Measurements from ENCODE around the gene TSPAN18.

The TSPAN18 gene

DNA sequence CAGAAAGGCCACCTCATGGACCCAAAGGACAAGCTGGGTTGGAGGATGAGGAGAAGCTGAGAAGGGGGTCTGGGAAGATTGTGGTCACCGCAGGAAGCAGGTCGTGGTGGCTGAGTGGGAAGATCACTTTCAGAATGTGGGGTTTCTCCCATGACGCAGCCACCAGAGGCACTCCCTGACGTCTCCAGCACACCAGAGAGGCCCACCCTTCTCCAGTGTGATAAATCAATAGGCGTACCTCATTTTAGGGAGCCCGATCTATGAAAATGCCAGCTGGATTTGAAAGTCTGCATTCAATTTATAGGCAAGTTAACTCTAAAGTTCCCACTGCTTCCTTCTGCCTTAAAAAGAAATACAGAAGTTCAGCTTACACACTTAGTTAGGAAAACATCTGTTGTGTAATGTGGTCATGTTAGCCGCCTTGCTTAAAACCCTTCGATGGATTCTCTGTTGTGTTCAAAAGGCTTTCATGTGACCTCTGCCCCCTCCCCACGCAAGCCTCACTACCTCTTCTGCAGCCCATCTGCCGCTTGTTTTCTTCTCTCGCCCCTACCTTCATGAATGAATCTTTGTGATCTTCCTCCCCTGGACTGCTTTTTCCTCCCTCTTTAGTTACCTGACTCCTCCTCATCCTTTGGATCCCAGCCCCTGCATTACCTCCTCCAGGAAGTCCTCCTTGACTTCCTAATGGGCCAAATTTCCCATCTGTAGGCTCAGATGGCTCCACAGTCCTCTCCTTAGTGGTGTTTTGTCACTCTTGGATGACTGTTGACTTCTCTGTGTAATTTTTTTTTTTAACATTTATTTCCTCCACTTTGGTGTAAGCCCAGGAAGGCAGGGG lies 10.7 kb downstream of the TSPAN18 start:
- no peak for DNase-seq (ENCODE audit: low read depth)

DNA sequence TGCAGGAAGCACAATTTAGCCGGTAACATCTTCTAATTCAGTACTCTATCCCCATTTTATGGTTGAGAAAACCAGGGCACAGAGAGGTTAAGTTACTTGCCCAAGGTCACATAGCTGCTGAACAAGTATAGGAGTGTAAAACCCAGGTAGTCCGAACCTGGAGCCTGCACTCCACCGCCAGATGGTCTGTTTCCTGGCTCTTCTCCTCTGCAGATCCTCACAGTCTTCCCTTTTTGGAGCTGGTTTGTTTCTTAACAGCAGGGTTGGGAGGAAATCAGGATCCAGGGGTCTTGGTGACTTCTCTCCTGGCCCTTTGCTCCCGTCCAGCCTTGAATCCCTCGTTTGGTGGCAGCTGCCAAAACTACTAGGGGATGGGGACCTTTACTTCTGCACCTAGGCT lies 12.0 kb downstream of the TSPAN18 start:
- DNase-seq (ENCODE audit: low read depth) = no peak

DNA sequence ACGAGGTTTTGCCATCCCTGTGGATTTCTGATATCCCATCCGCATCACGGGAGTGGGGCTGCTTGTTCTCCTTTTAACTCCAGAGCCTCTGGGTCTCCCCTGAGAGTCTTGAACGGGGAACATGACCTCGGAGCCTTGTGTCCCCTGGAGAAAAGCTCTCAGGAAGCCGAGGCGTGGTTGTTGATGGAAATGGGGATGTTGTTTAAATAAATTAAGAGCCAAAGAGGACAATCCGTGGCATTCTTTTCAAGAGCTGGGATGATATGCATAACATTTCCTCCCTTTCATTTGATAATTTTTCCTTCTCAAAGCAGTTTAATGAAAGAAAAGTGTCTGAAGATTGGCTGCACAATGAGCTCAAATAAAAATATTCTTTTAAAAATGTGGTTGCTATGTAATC lies 14.2 kb downstream of the TSPAN18 start:
- DNase-seq (ENCODE audit: low read depth) = no peak

DNA sequence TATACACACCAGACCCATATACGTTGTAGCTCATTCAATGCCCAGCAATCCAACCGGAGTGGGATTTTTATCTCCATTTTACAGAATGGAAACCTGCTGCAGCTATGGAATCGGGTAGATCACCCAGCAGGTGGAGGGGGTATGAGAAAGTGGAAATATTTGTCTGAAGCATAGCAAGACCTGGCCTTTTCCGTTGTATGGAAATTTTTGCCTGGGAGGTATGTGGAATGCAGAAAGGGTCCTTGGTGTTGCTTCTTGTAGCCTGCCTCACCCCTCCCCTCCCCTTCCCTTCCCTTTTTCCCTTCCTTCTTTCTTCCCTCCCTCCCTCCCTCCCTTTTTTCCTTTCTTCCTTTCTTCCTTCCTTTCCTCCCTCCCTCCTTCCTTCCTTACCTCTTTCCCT lies 15.2 kb downstream of the TSPAN18 start:
- no peak for DNase-seq (ENCODE audit: low read depth)

DNA sequence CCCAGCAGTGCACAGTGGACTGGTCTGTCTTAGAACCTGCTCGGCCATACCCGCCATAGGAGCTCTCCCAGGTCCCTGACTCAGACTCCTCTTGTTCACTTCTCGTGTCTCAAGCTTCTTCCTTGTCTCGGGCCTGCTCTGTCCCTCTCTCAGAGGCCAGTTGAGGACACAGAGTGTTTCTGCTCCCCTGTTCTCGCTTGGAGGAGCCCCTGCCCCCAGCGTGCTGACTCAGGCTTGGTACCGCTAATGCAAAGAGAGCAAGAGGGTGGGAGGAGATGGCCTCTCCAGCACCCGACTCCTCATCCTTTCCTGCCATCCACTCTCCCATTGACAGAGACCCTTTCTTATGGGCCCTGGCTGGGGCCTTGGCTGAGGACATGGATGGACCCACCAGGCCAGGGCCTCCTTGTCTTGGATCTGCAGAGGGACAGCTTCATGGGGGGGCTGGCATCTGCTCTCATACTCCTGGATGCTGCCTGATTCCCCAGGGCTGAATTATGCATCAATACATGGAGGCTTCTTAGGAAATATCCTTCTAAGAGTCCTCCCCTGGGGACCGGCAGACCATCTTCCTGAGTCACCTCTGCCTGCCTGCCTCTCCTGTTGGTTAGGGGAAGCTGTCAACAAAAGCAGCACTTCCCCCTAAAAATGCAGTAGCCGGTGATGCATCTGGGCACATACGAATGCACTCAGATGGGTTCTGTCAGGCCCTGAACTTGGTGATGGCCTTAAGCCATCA lies 15.9 kb downstream of the TSPAN18 start:
- no peak for DNase-seq (ENCODE audit: low read depth)

GRCh38 chr11:44743326-44743725 lies 16.6 kb downstream of the TSPAN18 start:
- DNase-seq (ENCODE audit: low read depth) = no peak

DNA sequence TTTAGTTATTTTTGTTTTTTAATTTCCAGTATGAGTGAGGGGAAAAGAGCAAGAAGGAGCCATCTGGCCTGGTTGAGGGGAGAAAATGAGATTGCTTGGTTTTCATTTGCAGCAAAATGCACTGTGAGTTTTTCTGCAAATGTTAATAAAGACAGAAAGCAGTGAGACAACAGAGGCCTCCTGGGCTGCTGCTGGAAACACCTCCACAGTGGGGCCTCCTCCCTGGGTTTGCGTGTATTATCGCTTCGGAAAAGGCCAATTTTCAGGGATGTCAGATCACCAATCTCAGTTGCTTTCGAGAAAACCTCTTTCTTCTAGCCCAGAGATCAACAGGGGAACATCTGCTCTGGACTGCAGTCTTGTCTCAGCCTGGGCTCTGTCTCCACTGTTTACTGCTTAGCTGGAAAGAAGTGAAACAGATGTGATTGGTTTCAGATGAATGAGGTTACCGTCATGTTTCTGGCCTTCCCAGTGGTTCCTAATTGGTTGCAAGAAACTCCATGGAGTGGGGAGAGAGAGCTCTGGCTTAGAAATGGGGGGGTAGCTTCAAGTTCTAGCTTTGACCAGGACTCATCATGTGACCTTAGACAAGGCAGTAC lies 17.3 kb downstream of the TSPAN18 start:
- no peak for DNase-seq (ENCODE audit: low read depth)

DNA sequence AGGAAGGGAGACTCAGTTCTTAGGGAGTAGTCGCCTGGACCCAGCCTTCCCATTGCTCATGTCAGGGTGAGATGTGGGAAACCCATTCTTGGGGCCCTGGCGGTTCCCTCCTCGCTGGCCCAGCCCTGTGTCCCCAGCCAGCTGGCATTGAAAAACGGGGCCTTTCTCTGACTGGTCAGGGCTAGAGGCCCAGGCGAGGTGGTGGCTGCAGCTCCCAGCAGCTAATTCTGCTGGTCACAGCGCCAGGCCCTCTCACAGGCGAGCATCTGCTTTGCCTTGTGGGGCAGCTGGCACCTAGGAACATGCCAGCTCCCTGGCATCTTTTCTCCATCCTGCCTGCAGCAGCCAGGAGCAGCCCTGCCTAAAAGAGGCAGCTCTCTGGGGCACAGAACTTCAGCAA lies 20.1 kb downstream of the TSPAN18 start:
- no peak for DNase-seq (ENCODE audit: low read depth)

DNA sequence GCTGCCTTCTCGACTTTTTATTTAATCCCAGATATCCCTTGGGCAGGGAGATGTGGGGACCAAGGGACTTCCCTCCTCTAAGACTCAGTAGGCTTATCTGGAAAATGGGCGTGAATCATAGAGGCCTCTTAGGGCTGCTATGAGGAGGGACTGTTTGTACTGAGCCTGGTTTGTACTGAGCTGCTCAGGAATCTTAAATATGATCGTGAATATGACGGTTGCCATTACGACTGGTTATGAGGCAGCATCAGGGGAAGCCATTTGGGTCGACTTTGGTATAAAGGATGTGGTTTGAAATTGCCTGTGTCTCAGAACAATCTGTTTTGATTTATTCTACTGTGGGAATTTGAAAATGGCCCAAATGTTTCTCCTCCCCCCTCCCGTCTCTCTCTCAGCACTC lies 20.6 kb downstream of the TSPAN18 start:
- no peak for DNase-seq (ENCODE audit: low read depth)

DNA sequence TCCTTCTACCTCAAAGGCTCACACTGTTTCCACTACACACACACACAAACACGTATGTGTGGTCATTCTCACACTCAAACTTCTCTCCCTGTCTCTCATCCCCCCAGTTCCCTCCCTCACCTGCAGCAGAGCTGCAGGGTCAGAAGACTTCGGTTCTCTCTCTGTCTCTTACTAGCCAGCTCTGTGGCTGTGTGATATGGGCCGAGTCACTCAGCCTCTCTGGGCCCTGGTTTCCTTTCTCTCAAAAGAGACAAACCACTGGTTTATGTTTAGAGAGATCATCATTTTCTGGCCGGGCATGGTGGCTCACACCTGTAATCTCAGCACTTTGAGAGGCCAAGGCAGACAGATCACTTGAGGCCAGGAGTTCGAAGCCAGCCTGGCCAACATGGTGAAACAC lies 21.1 kb downstream of the TSPAN18 start:
- DNase-seq (ENCODE audit: low read depth) = no peak

DNA sequence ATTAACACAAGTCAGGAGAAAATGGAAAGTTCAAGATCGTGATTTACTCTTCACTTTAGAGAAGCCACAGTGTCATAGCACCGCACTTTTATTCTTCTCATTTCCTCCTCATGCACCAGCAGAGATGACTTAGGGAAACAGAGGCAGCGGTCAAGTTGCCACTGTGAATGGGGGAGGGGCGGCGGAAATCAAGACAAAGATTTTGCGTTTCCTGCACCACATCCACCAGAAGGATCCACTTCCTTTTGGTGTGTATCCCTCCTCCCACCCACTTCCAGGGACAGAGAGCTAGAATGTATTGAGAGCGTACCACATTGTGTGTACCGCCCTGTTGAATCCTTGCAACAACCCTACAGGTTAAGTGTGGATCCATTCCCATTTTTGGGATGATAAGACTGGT lies 21.8 kb downstream of the TSPAN18 start:
- DNase-seq (ENCODE audit: low read depth) = no peak

GRCh38 chr11:44749189-44749588 lies 22.4 kb downstream of the TSPAN18 start:
- DNase-seq (ENCODE audit: low read depth) = no peak

DNA sequence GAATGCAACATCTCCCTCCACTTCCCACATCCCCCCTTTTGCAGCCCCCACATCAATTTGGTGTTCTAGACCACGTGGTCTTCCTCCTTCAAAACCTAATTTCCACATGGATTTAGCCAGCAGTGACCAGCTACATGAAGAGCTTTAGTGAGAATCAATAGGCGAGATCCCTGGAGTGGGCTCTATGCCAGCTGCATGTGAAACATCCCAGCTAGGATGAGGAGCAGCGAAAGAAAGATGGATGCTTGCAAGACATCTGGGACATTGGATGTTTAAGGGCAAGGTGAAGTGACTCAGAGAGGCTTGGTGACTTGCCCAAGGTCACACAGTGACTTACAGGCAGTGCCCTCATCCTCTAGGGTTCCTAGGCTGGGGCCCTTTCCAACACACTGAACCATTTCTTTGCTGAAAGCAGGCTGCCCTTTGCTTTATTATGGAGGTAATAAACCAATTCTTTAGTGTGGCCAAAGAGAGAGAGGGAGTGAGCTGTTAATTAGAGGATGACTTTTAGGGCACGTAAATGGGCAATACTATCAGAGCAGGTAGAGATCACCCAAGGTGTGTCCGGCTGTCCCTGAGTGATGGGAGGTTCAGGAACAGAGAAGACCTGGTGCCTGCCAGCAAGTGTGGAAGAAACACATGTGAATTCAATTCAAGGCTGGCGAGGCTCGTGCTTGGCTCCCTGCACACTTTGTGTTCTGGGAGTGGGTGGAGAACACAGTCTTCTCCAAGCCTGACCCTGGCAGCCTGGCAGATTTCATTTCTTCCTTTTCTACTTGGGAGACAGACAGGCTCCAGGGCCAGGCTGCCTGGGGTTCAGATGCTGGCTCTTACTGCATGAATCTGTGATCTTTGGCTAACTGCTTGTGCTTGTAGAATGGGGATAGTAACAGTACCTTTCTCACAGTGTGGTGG lies 24.0 kb downstream of the TSPAN18 start:
- DNase-seq (ENCODE audit: low read depth) = no peak

- DNase-seq (ENCODE audit: low read depth) = no peak
Observed at GRCh38 chr11:44752300-44752699, 25.5 kb downstream of the TSPAN18 start.

DNA sequence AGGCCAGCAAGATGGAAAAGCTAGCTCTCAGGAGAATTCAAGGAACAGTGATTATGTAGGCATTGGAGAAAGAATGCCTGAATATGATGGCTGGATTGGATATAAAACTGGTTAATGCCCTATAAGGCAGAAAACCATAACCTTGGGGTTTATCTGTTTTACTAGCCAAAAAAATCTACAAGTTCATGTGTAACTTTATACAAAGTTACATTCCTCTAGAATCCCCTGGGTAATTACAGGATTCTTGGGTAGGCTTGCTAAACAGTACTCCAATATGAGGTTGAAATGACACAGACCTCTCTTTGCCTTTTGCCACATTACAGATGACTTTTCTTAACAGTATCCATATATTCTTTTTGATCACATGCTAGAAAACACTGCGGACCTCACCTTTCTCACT lies 26.0 kb downstream of the TSPAN18 start:
- no peak for DNase-seq (ENCODE audit: low read depth)

GRCh38 chr11:44753961-44754645 lies 27.3 kb downstream of the TSPAN18 start:
- no peak for DNase-seq (ENCODE audit: low read depth)

DNA sequence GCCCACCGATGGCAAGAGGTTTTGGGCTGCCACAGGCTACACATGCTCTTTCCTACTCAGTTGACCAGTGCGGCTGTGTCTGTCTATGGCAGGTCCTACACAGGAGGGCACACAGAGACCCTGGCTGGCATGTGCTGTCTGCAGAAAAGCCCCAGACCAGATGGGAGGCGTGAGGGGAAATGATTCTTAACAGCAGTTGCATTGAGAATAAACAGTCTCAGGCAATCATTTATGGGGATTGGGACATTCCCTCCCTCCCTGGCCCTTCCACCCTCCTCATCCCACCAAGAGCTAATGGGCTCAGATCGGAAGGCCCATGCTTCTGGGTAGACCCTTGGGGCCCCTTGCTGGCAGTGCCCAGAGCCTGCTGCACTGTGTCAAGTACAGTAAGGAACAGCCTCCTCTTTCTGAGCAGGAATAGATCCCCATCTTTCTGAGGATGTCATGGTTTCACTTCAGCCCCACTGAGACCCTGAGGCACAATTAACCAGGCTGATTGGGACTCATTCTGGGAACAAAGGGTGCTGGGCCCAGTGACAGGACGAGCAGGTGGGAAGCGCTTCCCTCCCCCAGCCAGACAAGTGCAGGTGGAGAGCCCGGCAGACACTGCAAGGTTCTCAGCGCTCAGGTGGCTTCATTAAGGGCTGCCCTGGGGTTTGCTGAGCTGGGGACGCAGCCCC lies 28.3 kb downstream of the TSPAN18 start:
- no peak for DNase-seq (ENCODE audit: low read depth)

- no peak for DNase-seq (ENCODE audit: low read depth)
Observed at GRCh38 chr11:44755556-44756523, 29.1 kb downstream of the TSPAN18 start.

GRCh38 chr11:44758983-44759382 lies 32.2 kb downstream of the TSPAN18 start:
- no peak for DNase-seq (ENCODE audit: low read depth)
